HG03103 (cell line): ENCODE measurements around the gene APOLD1.
A peak's percentile ranks its signal among the peaks of the same experiment; 100 is the strongest.
"Not testable (repeated sequence)": the region's sequence is repeated elsewhere in the genome, so short reads cannot be mapped to it uniquely, and the experiment has no call there.

ENCODE experiments used
- ATAC-seq: cut with Tn5 transposase; IDR thresholded peaks from one replicate; pipeline ENCODE4 v1.9.1; 2021; ENCODE audit warnings: low read depth; ENCODE audit not compliant: unreplicated experiment

APOLD1 gene

GRCh38 chr12:12784911-12785814 lies at the start of gene APOLD1:
TSS of gene APOLD1 (plus strand) at chr12:12785659. CDS start at chr12:12785692, 33 bp downstream.
- ATAC-seq: no peak

GRCh38 chr12:12736759-12737676 lies 48.4 kb upstream of the APOLD1 start:
- peak; percentile 64 for ATAC-seq

GRCh38 chr12:12738152-12738551 lies 47.3 kb upstream of the APOLD1 start:
- ATAC-seq: not testable (repeated sequence)

GRCh38 chr12:12741660-12742059 lies 43.8 kb upstream of the APOLD1 start:
- no peak for ATAC-seq

- ATAC-seq: no peak
These were observed 40.7 kb upstream of the APOLD1 start for GRCh38 chr12:12744546-12745305.

GRCh38 chr12:12745576-12746211 lies 39.8 kb upstream of the APOLD1 start:
- no peak for ATAC-seq

GRCh38 chr12:12747278-12747677 lies 38.2 kb upstream of the APOLD1 start:
- ATAC-seq: no peak

- ATAC-seq: no peak
These were observed 37.4 kb upstream of the APOLD1 start for GRCh38 chr12:12748044-12748443.

GRCh38 chr12:12749433-12749832 lies 36.0 kb upstream of the APOLD1 start:
- no peak for ATAC-seq

GRCh38 chr12:12755923-12756322 lies 29.5 kb upstream of the APOLD1 start:
- ATAC-seq: no peak

GRCh38 chr12:12757121-12757520 lies 28.3 kb upstream of the APOLD1 start:
- ATAC-seq: no peak

- no peak for ATAC-seq
These were observed 26.1 kb upstream of the APOLD1 start for GRCh38 chr12:12759234-12759915.

GRCh38 chr12:12764824-12765223 lies 20.6 kb upstream of the APOLD1 start:
- no peak for ATAC-seq

- ATAC-seq: no peak
These were observed 15.2 kb upstream of the APOLD1 start for GRCh38 chr12:12770262-12770661.

GRCh38 chr12:12774791-12775190 lies 10.7 kb upstream of the APOLD1 start:
- no peak for ATAC-seq

- no peak for ATAC-seq
These were observed 9.2 kb upstream of the APOLD1 start for GRCh38 chr12:12776261-12776660.

- no peak for ATAC-seq
These were observed 8.4 kb upstream of the APOLD1 start for GRCh38 chr12:12777092-12777491.

- no peak for ATAC-seq
These were observed 6.5 kb upstream of the APOLD1 start for GRCh38 chr12:12779007-12779406.

GRCh38 chr12:12779529-12779928 lies 5.9 kb upstream of the APOLD1 start:
- ATAC-seq: no peak

- ATAC-seq: no peak
These were observed 1.3 kb upstream of the APOLD1 start for GRCh38 chr12:12784116-12784515.
